Neural progenitor cell (in vitro differentiated cells): ENCODE measurements around the gene ANO7.

Experiments used
- EZH2 ChIP-seq: fragments of 200-600 bp; sonication (generic); IDR thresholded peaks from 2 replicates; pipeline ENCODE4 v1.6.1; 2017; ENCODE audit warnings: antibody characterized with exemption, mild to moderate bottlenecking, moderate library complexity
- EZH2phosphoT487 ChIP-seq: fragments of 200-600 bp; sonication (generic); IDR thresholded peaks from 2 replicates; pipeline ENCODE4 v1.6.1; 2017; ENCODE audit warnings: antibody characterized with exemption
- TF ChIP-seq, protein P1 (sequence below): fragments of 200-600 bp; sonication (generic); IDR thresholded peaks from 2 replicates; pipeline ENCODE4 v1.5.1; 2017; ENCODE audit warnings: antibody characterized with exemption, mild to moderate bottlenecking

DNA sequence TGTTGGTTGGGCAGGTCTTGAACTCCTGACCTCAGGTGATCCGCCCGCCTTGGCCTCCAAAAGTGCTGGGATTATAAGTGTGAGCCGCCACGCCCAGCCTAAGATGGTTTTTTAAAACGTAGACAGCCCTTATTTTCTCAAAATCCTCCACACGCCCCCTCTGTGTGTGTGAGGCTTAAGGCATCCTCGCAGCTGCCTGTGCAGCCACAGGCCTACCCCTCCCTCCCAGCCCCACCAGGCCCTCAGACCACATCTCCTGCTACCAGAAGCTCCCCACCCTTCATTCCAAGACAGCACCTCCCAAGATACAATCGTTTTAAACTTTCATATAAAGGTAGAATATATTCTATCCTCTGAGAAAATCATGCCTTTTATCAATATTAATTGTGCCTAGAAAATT is 4.8 kb downstream of the ANO7 start:
- TF ChIP-seq, protein P1, sequence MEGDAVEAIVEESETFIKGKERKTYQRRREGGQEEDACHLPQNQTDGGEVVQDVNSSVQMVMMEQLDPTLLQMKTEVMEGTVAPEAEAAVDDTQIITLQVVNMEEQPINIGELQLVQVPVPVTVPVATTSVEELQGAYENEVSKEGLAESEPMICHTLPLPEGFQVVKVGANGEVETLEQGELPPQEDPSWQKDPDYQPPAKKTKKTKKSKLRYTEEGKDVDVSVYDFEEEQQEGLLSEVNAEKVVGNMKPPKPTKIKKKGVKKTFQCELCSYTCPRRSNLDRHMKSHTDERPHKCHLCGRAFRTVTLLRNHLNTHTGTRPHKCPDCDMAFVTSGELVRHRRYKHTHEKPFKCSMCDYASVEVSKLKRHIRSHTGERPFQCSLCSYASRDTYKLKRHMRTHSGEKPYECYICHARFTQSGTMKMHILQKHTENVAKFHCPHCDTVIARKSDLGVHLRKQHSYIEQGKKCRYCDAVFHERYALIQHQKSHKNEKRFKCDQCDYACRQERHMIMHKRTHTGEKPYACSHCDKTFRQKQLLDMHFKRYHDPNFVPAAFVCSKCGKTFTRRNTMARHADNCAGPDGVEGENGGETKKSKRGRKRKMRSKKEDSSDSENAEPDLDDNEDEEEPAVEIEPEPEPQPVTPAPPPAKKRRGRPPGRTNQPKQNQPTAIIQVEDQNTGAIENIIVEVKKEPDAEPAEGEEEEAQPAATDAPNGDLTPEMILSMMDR: no peak
- TF ChIP-seq EZH2phosphoT487 (no peak), EZH2 (no peak)
